HUES64 (cell line): ENCODE measurements around the gene FBRSL1. TPM values are rescaled to one million over a fixed set of nuclear protein-coding genes. Genes with fewer than 3 reads are reported as not detected.
"Not testable (repeated sequence)": the region's sequence is repeated elsewhere in the genome, so short reads cannot be mapped to it uniquely, and the experiment has no call there.

ENCODE experiments used
- H3K27ac ChIP-seq: 2 replicates; pipeline ENCODE4 v1.7.0; 2013; ENCODE audit warnings: low read depth, low read length, inconsistent platforms
- H3K27me3 ChIP-seq: 2 replicates; pipeline ENCODE4 v1.6.1; 2013; ENCODE audit warnings: mild to moderate bottlenecking, low read length; ENCODE audit not compliant: insufficient read depth
- H3K36me3 ChIP-seq: 2 replicates; pipeline ENCODE4 v1.6.1; 2013; ENCODE audit warnings: mild to moderate bottlenecking, low read length; ENCODE audit not compliant: insufficient read depth
- H3K4me1 ChIP-seq: 2 replicates; pipeline ENCODE4 v1.6.1; 2013; ENCODE audit warnings: mild to moderate bottlenecking, low read length, moderate library complexity; ENCODE audit not compliant: insufficient read depth
- H3K4me3 ChIP-seq: 2 replicates; pipeline ENCODE4 v1.5.1; 2013; ENCODE audit warnings: mild to moderate bottlenecking, low read length, moderate library complexity
- H3K9ac ChIP-seq: 2 replicates; pipeline ENCODE4 v1.6.1; 2013; ENCODE audit warnings: mild to moderate bottlenecking, low read depth, low read length
- H3K9me3 ChIP-seq: 2 replicates; pipeline ENCODE4 v1.6.1; 2013; ENCODE audit warnings: low read depth, low read length; ENCODE audit not compliant: insufficient read depth
- WGBS: fragments of 150-250, 120-280 bp; methylation state at CpG from one replicate; pipeline ENCODE4 v1.1.7; 2013; ENCODE audit warnings: missing lambda C conversion rate; 5-methylcytosine and 5-hydroxymethylcytosine counted together
- polyA plus RNA-seq, 2 experiments: library from polyadenylated mRNA; stranded (reverse); fragments of 50-300 nt; gene quantifications; one replicate each; pipeline ENCODE4 v1.2.3, GENCODE V29; 2013

Gene FBRSL1
- 59.9 TPM for polyA plus RNA-seq (2013, experiment 1 of 2)
- polyA plus RNA-seq (2013, experiment 2 of 2), result 46.1 TPM

DNA sequence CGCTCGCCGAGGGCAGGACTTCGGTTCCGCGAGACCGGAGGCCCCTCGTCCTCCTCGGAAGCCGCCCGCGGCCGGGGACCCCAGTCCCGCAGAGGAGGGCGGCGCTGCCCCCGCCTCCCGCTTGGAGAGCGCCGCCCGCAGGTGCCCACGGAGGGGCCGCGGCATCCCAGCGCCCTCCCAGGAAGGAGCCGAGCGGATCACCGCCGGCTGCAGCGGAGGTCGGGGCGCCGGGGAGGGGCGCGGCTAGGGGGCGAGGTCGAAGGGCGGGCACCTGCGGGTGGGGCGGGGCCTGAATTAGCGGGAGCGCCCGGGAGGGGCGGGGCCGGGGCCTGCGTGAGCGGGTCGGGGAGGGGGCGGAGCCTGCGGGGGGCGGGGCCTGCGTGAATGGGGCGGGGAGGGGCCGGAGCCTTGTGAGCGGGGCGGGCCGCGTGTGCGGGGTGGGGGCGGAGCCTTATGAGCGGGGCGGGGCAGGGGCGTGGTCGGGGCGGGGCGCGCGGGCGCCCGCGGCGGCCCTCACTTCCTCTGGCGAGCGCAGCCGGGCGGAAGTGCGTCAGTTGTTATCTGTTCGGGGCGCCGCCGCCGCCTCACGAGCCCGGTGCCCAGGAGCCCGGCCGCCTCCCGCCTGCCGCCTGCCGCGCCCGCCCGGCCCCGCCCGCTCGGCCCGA lies at the start of gene FBRSL1:
TSS of gene FBRSL1 (plus strand) at position 550 of the 665 bp plus-strand sequence.
- H3K27me3 ChIP-seq, result peaks cover 60% of the 10 kb centered on the region

DNA sequence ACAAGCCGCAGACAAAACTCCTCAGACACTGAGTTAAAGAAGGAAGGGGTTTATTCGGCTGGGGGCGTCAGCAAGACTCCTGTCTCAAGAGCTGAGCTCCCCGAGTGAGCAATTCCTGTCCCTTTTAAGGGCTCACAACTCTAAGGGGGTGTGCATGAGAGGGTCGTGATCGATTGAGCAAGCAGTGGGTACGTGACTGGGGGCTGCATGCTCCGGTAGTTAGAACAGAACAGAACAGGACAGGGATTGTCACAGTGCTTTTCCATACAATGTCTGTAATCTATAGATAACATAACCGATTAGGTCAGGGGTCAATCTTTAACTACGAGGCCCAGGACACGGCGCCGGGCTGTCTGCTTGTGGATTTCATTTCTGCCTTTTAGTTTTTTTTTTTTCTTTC lies 49.5 kb upstream of the FBRSL1 start:
- H3K4me1 ChIP-seq, result not testable (repeated sequence)
- 90% methylated on average over 13 of the region's 13 CpGs for WGBS
- peaks cover 39% of the 10 kb centered on the region for H3K27me3 ChIP-seq

More for the DNA sequence above, at the start of gene FBRSL1:
- H3K36me3 ChIP-seq, result 0 out of 2 replicates have a peak, but pooled peaks cover 4% of the 10 kb centered on the region
- 5% methylated on average over 81 of the region's 96 CpGs for WGBS
- H3K27ac ChIP-seq, result no peak within 1 kb of the TSS
- H3K4me3 ChIP-seq, result peak within 1 kb of the TSS; percentile 62
- peak within 1 kb of the TSS; percentile 64 for H3K9ac ChIP-seq
- H3K9me3 ChIP-seq, result no peaks in the 10 kb centered on the region
- peaks cover 8% of the 10 kb centered on the region; the same call in 1 of the 2 replicates for H3K4me1 ChIP-seq

DNA sequence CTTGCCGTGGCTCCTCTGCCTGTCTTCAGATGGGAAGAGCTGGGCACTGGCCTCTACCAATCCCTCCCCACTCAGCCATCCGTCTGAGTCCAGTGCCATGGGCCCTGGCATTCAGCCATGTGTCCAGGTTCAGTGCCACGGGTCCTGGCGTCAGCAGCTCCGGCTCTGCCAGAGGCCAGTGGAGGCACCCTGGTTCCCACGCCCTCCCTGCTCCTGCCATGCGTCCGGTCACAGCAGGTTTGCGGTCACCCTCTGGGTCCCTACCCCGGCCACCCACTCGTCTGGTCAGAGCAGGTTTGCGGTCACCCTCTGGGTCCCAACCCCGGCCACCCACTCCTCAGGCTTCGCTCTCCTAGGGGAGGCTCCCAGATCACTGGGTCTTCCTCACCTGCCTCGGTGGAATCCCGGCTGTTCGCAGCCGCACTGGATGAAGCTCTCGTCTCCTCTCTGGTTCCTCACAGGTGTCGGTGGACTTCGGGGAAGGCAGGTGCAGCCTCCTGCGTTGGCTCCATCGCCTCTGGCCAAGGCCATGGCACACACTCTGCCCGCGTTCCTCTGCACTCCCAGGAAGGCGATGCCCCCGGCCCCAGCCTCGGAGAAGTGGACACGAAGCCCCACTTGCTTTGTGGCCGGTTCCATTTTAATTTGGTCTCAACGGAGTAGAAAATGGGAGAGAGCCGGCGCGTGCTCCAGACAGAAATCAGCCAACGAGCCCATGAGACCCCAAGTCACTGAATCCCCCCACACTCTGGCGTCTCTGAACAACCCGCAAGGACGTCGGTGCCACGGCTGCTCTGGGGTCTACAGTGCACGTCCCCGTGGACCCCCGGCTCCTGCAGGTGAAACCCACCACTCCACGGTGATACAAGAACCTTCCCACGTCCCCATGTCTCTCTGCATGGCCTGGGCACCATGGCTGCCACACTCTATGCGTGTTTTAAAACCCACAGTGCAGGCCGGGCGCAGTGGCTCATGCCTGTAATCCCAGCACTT lies 47.8 kb upstream of the FBRSL1 start:
- no peak overlapping the region for H3K27ac ChIP-seq
- no peak overlapping the region for H3K4me3 ChIP-seq
- H3K36me3 ChIP-seq, result no peaks in the 10 kb centered on the region
- no peaks in the 10 kb centered on the region for H3K4me1 ChIP-seq
- peaks cover 23% of the 10 kb centered on the region; the same call in 1 of the 2 replicates for H3K9me3 ChIP-seq
- peaks cover 27% of the 10 kb centered on the region for H3K27me3 ChIP-seq
- 89% methylated on average over 48 of the region's 48 CpGs for WGBS
- no peak overlapping the region for H3K9ac ChIP-seq

More for the DNA sequence above, 49.5 kb upstream of the FBRSL1 start:
- peaks cover 19% of the 10 kb centered on the region; the same call in 1 of the 2 replicates for H3K9me3 ChIP-seq
- H3K36me3 ChIP-seq, H3K9ac ChIP-seq, H3K4me3 ChIP-seq, H3K27ac ChIP-seq: not testable (repeated sequence)

DNA sequence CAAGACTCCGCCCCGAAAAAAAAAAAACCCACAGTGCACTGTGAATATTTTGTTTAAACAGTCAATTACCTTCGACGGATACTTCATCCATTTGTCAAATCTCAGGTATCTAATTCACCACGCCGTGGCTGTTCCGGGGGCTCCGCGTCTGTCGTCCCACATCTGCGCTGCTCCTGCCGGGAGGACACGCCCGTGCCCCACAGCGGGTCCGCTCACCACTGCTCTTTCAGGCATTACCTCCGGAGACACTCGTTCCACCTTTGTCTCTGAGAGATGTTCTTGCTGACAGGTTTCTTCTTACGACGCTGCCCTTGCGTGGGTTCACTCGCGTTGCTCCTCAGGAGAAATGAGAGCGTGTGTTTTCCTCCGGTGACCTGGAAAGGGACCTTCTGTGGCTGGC lies 46.9 kb upstream of the FBRSL1 start:
- no peak overlapping the region for H3K27ac ChIP-seq
- H3K4me3 ChIP-seq, result no peak overlapping the region
- peaks cover 27% of the 10 kb centered on the region; the same call in 1 of the 2 replicates for H3K9me3 ChIP-seq
- WGBS, result 94% methylated on average over 25 of the region's 25 CpGs
- H3K27me3 ChIP-seq, result peaks cover 30% of the 10 kb centered on the region; the same call in 1 of the 2 replicates
- H3K36me3 ChIP-seq, result no peaks in the 10 kb centered on the region
- H3K9ac ChIP-seq, result no peak overlapping the region
- no peaks in the 10 kb centered on the region for H3K4me1 ChIP-seq

DNA sequence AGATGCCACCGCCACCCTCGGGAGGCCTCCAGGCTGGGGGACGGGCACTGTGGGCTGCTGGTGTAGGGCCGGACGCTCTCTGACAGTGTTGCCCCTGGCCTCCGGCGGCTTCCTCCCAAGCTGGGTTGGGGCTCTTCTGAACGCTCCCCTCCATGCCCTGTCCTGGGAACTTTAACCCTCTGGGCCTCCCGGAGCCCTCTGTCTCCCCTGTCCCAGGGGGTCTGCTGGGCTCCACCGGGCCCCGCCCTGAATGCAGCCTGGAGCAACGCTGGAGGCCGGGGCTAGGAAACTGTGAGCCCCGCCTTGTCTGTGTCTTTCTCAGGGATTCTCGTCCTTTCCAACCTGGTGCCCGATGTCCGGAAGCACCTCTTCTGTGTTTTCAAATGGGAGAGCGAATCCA lies 45.7 kb upstream of the FBRSL1 start:
- H3K9me3 ChIP-seq, result peaks cover 31% of the 10 kb centered on the region; the same call in 1 of the 2 replicates
- H3K4me3 ChIP-seq, result no peak overlapping the region
- 85% methylated on average over 18 of the region's 18 CpGs for WGBS
- no peaks in the 10 kb centered on the region for H3K36me3 ChIP-seq
- no peak overlapping the region for H3K27ac ChIP-seq
- peaks cover 30% of the 10 kb centered on the region; the same call in 1 of the 2 replicates for H3K27me3 ChIP-seq
- no peaks in the 10 kb centered on the region for H3K4me1 ChIP-seq
- H3K9ac ChIP-seq, result no peak overlapping the region

DNA sequence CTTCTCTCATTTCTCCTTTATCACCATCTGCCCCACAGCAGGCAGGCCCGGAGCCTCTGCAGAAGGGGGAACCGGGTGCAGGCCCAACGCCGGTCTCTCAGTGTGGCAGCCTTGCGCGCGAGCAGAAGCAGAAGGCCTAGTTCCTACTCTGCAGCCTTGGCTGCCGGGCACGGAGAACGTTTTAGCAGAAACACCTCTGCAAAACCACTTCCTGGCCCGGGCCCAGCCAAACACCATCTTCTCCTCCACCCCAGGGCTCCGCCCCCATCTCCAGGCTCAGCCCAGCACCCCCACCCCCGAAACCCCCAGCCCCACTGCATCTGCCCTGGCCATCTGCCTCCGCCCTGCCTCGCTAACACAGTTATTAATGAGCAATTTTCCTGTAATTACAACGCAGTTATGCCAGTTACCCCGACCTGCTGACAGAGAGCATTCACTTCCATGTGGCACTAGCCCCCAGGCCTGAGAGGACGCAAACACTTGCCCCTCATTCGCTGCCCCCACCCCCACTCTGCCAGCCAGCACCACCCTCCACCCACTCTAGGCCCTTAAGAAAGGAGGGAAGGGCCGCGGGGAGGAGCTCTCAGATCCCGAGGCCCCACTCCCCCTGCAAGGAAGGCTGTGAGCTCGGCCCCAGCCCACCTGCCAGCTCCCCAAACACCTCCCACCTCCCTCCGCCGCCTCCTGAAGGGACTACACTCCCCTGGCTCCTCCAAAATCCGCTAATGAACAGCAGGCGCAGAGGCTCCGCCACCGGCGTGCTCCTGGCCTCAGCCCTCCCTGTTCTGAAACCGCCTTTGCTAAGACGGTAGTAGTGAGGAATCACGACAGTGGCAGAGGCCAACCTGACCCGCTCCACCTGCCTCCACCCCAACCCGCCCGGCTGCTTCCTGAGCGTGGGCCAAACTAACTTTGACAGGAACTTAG lies 44.7 kb upstream of the FBRSL1 start:
- Histone ChIP-seq H3K9ac (no peak overlapping the region), H3K36me3 (no peaks in the 10 kb centered on the region), H3K27ac (no peak overlapping the region), H3K4me1 (no peaks in the 10 kb centered on the region), H3K4me3 (peak overlapping the region; percentile 55), H3K27me3 (peaks cover 26% of the 10 kb centered on the region; the same call in 1 of the 2 replicates), H3K9me3 (peaks cover 34% of the 10 kb centered on the region)
- 81% methylated on average over 37 of the region's 37 CpGs for WGBS

DNA sequence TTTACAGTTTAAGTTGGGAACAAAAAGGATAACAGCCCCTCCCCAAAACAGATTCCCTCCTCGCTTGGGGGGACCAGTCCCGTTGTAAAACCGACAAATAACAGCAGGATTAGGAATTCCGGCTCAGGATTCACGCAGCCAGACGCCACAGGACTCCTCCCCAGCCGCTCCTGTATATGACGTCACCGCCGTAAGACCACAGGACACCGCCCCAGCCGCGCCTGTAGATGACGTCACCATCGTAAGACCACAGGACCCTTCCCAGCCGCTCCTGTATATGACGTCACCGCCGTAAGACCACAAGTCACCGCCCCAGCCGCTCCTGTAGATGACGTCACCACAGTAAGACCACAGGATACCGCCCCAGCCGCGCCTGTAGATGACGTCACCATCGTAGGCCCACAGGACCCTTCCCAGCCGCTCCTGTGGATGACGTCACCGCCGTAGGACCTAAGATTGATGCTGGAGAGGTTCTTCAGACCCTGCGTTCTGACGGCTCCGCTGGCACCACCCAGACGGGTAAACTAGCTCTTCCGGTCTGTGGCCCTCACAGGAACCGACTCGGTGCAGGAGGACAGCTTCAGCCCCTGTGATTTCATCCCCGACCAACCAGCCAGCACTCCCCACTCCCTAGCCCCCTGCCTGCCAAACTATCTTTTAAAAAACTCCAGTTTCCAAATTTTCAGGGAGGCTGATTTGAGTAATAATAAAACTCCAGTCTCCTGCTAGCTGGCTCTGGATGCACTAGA lies 43.9 kb upstream of the FBRSL1 start:
- WGBS, result 82% methylated on average over 39 of the region's 39 CpGs
- Histone ChIP-seq H3K9ac (no peak overlapping the region), H3K27ac (no peak overlapping the region), H3K36me3 (no peaks in the 10 kb centered on the region), H3K27me3 (peaks cover 32% of the 10 kb centered on the region; the same call in 1 of the 2 replicates), H3K4me3 (peak overlapping the region; percentile 55), H3K9me3 (peaks cover 37% of the 10 kb centered on the region), H3K4me1 (no peaks in the 10 kb centered on the region)

DNA sequence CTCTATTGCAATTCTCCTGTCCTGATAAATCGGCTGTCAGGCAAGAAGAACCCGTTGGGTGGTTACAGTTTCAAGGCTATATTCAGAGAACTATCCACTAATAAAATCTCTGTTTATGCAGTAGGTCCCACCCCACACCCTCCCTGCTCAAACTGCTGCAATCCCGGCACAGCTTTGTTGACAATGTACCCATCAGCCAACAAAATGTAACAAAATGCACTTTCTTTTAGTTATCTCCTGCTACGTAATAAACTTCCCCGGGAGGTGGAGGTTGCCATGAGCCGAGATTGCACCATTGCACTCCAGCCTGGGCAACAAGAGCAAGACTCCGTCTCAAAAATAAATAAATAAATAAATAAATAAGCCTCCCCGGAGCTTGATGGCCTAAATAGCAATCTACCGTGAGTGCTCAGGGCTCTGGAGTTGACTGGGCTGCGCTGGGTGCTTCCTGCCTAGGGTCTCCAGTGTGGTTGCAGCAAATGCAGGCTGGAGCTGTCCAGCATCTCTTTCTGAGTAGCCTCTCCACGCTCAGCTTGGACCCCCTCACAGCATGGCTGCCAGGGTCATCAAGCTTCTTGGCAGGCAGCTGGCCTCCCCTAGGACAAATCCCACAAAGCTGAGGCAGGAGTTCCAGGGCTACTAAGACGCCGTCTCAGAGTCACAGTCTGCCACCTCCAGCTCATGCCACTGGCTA lies 43.2 kb upstream of the FBRSL1 start:
- Histone ChIP-seq H3K27ac (no peak overlapping the region), H3K4me3 (no peak overlapping the region), H3K36me3 (no peaks in the 10 kb centered on the region), H3K4me1 (no peaks in the 10 kb centered on the region), H3K27me3 (peaks cover 30% of the 10 kb centered on the region; the same call in 1 of the 2 replicates), H3K9me3 (peaks cover 34% of the 10 kb centered on the region), H3K9ac (no peak overlapping the region)
- 87% methylated on average over 12 of the region's 13 CpGs for WGBS

DNA sequence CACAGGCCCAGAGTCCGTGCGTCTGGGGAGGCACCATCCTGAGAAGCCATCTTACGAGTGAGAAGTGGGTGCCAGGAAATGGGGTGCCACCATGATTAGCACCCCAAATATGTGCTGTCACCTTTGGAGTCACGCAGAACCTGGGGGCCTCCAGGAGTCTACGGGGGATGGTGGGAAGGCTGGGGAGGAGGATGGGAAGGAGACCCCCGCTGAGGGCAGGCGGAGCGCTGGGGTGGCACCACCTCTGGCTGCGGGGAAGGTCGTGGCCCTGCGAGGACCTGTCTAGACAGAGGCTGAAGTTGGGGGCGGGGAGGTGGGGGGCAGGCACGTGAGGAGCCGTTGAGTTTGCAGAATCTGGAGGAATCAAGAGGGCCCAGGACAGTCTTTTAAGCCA lies 42.6 kb upstream of the FBRSL1 start:
- Histone ChIP-seq H3K4me1 (no peaks in the 10 kb centered on the region), H3K36me3 (no peaks in the 10 kb centered on the region), H3K27me3 (peaks cover 31% of the 10 kb centered on the region), H3K4me3 (no peak overlapping the region), H3K9ac (no peak overlapping the region), H3K27ac (no peak overlapping the region), H3K9me3 (peaks cover 33% of the 10 kb centered on the region)
- 82% methylated on average over 14 of the region's 14 CpGs for WGBS
